Neural progenitor cell (in vitro differentiated cells): ENCODE results near the gene MAGI2. TPM values are rescaled to one million over a fixed set of nuclear protein-coding genes. Genes with fewer than 3 reads are reported as not detected.

Experiments
- DNase-seq: peaks from one replicate; pipeline ENCODE4 v3.0.0-alpha.2; 2016; ENCODE audit warnings: low spot score
- H2AFZ ChIP-seq: fragments of 200-600 bp; sonication (generic); replicated peaks from 2 replicates; pipeline ENCODE4 v1.6.1; 2016; ENCODE audit warnings: antibody characterized with exemption
- H3F3A ChIP-seq: fragments of 200-600 bp; sonication (generic); 2 replicates; pipeline ENCODE4 v1.6.1; 2016; ENCODE audit warnings: antibody characterized with exemption, low read depth
- H3K27ac ChIP-seq: fragments of 200-600 bp; sonication (generic); 2 replicates; pipeline ENCODE4 v1.5.1; 2016; ENCODE audit warnings: mild to moderate bottlenecking
- H3K27me3 ChIP-seq: fragments of 200-600 bp; sonication (generic); 2 replicates; pipeline ENCODE4 v1.6.1; 2016; ENCODE audit warnings: mild to moderate bottlenecking, moderate library complexity
- H3K36me3 ChIP-seq: fragments of 200-600 bp; sonication (generic); 2 replicates; pipeline ENCODE4 v1.5.1; 2016
- H3K4me1 ChIP-seq: fragments of 200-600 bp; sonication (generic); 2 replicates; pipeline ENCODE4 v1.6.1; 2016; ENCODE audit warnings: mixed run types
- H3K4me2 ChIP-seq: fragments of 200-600 bp; sonication (generic); 2 replicates; pipeline ENCODE4 v1.6.1; 2016
- H3K4me3 ChIP-seq: fragments of 200-600 bp; sonication (generic); 2 replicates; pipeline ENCODE4 v1.5.1; 2016
- H3K79me2 ChIP-seq: fragments of 200-600 bp; sonication (generic); 2 replicates; pipeline ENCODE4 v1.6.1; 2016; ENCODE audit warnings: low read depth
- H3K9ac ChIP-seq: fragments of 200-600 bp; sonication (generic); 2 replicates; pipeline ENCODE4 v1.6.1; 2016
- H3K9me3 ChIP-seq: fragments of 200-600 bp; sonication (generic); 2 replicates; pipeline ENCODE4 v1.5.1; 2016; ENCODE audit warnings: low read depth
- H4K20me1 ChIP-seq: fragments of 200-600 bp; sonication (generic); 2 replicates; pipeline ENCODE4 v1.6.1; 2016; ENCODE audit warnings: low read depth
- H3K27ac Mint-ChIP-seq: 3 replicates; pipeline ENCODE4 v1.8.0; 2021; ENCODE audit warnings: mixed read lengths
- H3K27me3 Mint-ChIP-seq: 2 replicates; pipeline ENCODE4 v1.8.0; 2022; ENCODE audit warnings: low read depth, mild to moderate bottlenecking, inconsistent platforms, moderate library complexity, mixed read lengths; ENCODE audit not compliant: insufficient read depth
- H3K36me3 Mint-ChIP-seq: 3 replicates; pipeline ENCODE4 v1.8.0; 2021; ENCODE audit warnings: mixed read lengths
- H3K4me1 Mint-ChIP-seq: 3 replicates; pipeline ENCODE4 v1.8.0; 2021; ENCODE audit warnings: mixed read lengths
- H3K4me3 Mint-ChIP-seq: 3 replicates; pipeline ENCODE4 v1.8.0; 2021; ENCODE audit warnings: mild to moderate bottlenecking, moderate library complexity, mixed read lengths
- H3K9me3 Mint-ChIP-seq: 3 replicates; pipeline ENCODE4 v1.8.0; 2020; ENCODE audit warnings: mixed read lengths
- EZH2 ChIP-seq: fragments of 200-600 bp; sonication (generic); IDR thresholded peaks from 2 replicates; pipeline ENCODE4 v1.6.1; 2017; ENCODE audit warnings: antibody characterized with exemption, mild to moderate bottlenecking, moderate library complexity
- EZH2phosphoT487 ChIP-seq: fragments of 200-600 bp; sonication (generic); IDR thresholded peaks from 2 replicates; pipeline ENCODE4 v1.6.1; 2017; ENCODE audit warnings: antibody characterized with exemption
- total RNA-seq: library from RNA; depleted of rRNA; stranded (reverse); fragments of >200 nt; gene quantifications from 2 replicates; pipeline ENCODE4 v1.2.3, GENCODE V29; 2015; ENCODE audit warnings: low replicate concordance
- TF ChIP-seq, protein P1 (sequence below): fragments of 200-600 bp; sonication (generic); IDR thresholded peaks from 2 replicates; pipeline ENCODE4 v1.5.1; 2017; ENCODE audit warnings: antibody characterized with exemption, mild to moderate bottlenecking

MAGI2 gene
- total RNA-seq, 1 donor from 2014 or later: 5.8 TPM

DNA sequence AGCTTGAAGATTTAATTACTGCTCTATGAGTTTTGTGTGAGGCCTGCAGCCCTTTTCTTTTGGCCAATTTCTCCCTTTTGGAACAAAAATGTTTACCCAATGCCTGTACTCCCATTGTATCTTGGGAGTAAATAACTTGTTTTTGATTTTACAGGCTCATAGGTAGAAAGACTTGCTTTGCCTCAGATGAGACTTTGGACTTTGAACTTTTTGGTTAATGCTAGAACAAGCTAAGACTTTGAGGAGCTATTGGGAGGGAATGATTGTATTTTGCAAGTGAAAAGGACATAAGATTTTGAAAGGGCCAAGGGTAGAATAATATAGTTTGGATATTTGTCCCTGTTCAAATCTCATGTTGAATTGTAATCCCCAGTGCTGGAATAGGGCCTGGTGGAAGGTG, 152.0 kb downstream of the MAGI2 start:
- no peaks in the 10 kb centered on the region for H3K9me3 Mint-ChIP-seq
- TF ChIP-seq EZH2phosphoT487 (no peak), EZH2 (no peak)
- TF ChIP-seq, protein P1, sequence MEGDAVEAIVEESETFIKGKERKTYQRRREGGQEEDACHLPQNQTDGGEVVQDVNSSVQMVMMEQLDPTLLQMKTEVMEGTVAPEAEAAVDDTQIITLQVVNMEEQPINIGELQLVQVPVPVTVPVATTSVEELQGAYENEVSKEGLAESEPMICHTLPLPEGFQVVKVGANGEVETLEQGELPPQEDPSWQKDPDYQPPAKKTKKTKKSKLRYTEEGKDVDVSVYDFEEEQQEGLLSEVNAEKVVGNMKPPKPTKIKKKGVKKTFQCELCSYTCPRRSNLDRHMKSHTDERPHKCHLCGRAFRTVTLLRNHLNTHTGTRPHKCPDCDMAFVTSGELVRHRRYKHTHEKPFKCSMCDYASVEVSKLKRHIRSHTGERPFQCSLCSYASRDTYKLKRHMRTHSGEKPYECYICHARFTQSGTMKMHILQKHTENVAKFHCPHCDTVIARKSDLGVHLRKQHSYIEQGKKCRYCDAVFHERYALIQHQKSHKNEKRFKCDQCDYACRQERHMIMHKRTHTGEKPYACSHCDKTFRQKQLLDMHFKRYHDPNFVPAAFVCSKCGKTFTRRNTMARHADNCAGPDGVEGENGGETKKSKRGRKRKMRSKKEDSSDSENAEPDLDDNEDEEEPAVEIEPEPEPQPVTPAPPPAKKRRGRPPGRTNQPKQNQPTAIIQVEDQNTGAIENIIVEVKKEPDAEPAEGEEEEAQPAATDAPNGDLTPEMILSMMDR: no peak
- H3K27me3 Mint-ChIP-seq: no peaks in the 10 kb centered on the region

DNA sequence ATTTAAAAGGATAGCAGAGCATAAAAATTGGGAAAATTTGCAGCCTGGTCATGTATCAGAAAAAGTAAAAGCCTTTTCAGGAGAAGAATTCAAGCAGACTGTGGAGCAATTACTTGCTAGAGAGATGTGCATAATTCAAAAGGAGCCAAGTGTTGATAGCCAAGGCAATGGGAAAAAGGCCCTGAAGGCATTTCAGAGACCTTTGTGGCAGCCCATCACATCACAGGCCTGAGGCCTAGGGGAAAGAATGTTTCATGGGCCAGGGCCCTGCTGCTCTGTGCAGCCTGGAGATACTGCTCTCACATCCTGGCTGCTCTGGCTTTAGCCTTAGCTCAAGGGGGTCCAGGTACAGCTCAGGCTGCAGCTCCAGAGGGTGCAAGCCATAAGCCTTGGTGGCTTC, 152.9 kb downstream of the MAGI2 start:
- H3K4me2 ChIP-seq: no peak overlapping the region
- Mint-ChIP-seq H3K27ac (no peak overlapping the region), H3K36me3 (no peaks in the 10 kb centered on the region), H3K9me3 (no peaks in the 10 kb centered on the region), H3K4me1 (no peaks in the 10 kb centered on the region), H3K4me3 (no peak overlapping the region), H3K27me3 (no peaks in the 10 kb centered on the region)
- H3K27ac ChIP-seq: no peak overlapping the region
- no peak overlapping the region for H3K4me3 ChIP-seq
- H2AFZ ChIP-seq: no peak overlapping the region
- H3K9ac ChIP-seq: no peak overlapping the region
- H3F3A ChIP-seq: no peaks in the 10 kb centered on the region
- H3K27me3 ChIP-seq: no peaks in the 10 kb centered on the region
- no peak for DNase-seq
- TF ChIP-seq EZH2: no peak
- TF ChIP-seq, protein P1: no peak
- TF ChIP-seq EZH2phosphoT487: no peak
- H3K9me3 ChIP-seq: no peaks in the 10 kb centered on the region
- H3K36me3 ChIP-seq: no peaks in the 10 kb centered on the region
- no peaks in the 10 kb centered on the region for H3K4me1 ChIP-seq
- no peaks in the 10 kb centered on the region for H3K79me2 ChIP-seq
- no peaks in the 10 kb centered on the region for H4K20me1 ChIP-seq

More for the DNA sequence above, 152.0 kb downstream of the MAGI2 start:
- Histone ChIP-seq H3K36me3 (no peaks in the 10 kb centered on the region), H3K4me2 (no peak overlapping the region), H3F3A (no peaks in the 10 kb centered on the region), H3K27ac (no peak overlapping the region), H3K9me3 (no peaks in the 10 kb centered on the region), H3K79me2 (no peaks in the 10 kb centered on the region), H3K27me3 (no peaks in the 10 kb centered on the region), H3K9ac (no peak overlapping the region), H3K4me3 (no peak overlapping the region), H4K20me1 (no peaks in the 10 kb centered on the region), H2AFZ (no peak overlapping the region), H3K4me1 (no peaks in the 10 kb centered on the region)
- H3K27ac Mint-ChIP-seq: no peak overlapping the region
- H3K4me3 Mint-ChIP-seq: no peak overlapping the region
- DNase-seq: no peak
- no peaks in the 10 kb centered on the region for H3K4me1 Mint-ChIP-seq
- no peaks in the 10 kb centered on the region for H3K36me3 Mint-ChIP-seq

DNA sequence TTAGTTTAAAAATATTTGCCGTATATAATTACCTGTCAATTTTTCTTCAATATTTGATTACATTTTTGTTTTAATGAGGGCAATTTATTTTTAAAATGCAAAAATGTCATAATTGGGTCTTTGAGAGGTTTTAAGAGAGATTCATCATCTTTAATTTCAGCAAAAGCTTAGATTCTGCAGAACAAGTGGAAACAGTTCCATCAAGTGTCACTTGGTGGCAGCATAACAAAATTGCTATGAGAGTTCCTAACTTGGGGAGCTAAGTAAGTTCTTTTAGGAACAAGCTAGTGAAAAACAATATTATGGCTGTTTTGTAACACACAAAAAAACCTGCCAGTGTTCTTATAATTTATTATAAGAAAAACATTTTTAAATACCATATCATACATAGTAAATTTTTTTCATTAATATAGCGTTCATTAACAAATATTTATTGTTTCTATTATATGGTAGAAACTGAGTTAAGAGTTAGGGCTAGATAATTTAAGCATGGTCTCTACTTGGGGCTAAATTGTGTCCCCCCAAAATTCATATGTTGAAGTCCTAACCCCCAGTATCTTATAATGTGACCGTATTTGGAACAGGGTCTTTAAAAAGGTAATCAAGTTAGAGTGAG, 155.2 kb downstream of the MAGI2 start:
- Histone ChIP-seq H3F3A (no peaks in the 10 kb centered on the region), H4K20me1 (no peaks in the 10 kb centered on the region), H3K27ac (no peak overlapping the region), H3K36me3 (no peaks in the 10 kb centered on the region), H3K9me3 (no peaks in the 10 kb centered on the region), H2AFZ (no peak overlapping the region), H3K4me2 (no peak overlapping the region), H3K9ac (no peak overlapping the region), H3K27me3 (no peaks in the 10 kb centered on the region), H3K79me2 (no peaks in the 10 kb centered on the region), H3K4me3 (no peak overlapping the region), H3K4me1 (no peaks in the 10 kb centered on the region)
- H3K27me3 Mint-ChIP-seq: no peaks in the 10 kb centered on the region
- H3K36me3 Mint-ChIP-seq: no peaks in the 10 kb centered on the region
- H3K4me3 Mint-ChIP-seq: no peak overlapping the region
- TF ChIP-seq, protein P1: peak; percentile 78
- TF ChIP-seq EZH2: no peak
- H3K27ac Mint-ChIP-seq: no peak overlapping the region
- H3K9me3 Mint-ChIP-seq: no peaks in the 10 kb centered on the region
- DNase-seq: peak; percentile 37
- H3K4me1 Mint-ChIP-seq: no peaks in the 10 kb centered on the region
